Neural cell (in vitro differentiated cells): ENCODE measurements around the gene KATNIP. TPM values are rescaled to one million over a fixed set of nuclear protein-coding genes. Genes with fewer than 3 reads are reported as not detected.

ENCODE experiments used
- H2AFZ ChIP-seq: fragments of 200-600, 300-800 bp; sonication (generic), shearing (Covaris generic); 2 replicates; pipeline ENCODE4 v1.6.0; 2014; ENCODE audit warnings: low read depth, mild to moderate bottlenecking, antibody characterized with exemption, low read length, moderate library complexity
- H3F3A ChIP-seq: fragments of 200-600 bp; shearing (Covaris generic); 2 replicates; pipeline ENCODE4 v1.6.1; 2016; ENCODE audit warnings: mild to moderate bottlenecking, moderate library complexity, mixed read lengths, antibody characterized with exemption, low read length; ENCODE audit not compliant: insufficient read depth, poor library complexity, severe bottlenecking
- H3K27ac ChIP-seq: fragments of 200-600, 300-800 bp; sonication (generic), shearing (Covaris generic); 2 replicates; pipeline ENCODE4 v1.5.1; 2014; ENCODE audit warnings: mild to moderate bottlenecking, low read length, moderate library complexity
- H3K27me3 ChIP-seq: fragments of 300-800, 200-600 bp; sonication (generic), shearing (Covaris generic); 2 replicates; pipeline ENCODE4 v1.6.0; 2014; ENCODE audit warnings: mild to moderate bottlenecking, low read depth, low read length, moderate library complexity; ENCODE audit not compliant: insufficient read depth
- H3K36me3 ChIP-seq: fragments of 300-800, 200-600 bp; sonication (generic), shearing (Covaris generic); 2 replicates; pipeline ENCODE4 v1.5.1; 2014; ENCODE audit warnings: mild to moderate bottlenecking, antibody characterized with exemption, low read length, moderate library complexity; ENCODE audit not compliant: insufficient read depth
- H3K4me2 ChIP-seq: fragments of 300-800, 200-600 bp; sonication (generic), shearing (Covaris generic); 2 replicates; pipeline ENCODE4 v1.6.0; 2014; ENCODE audit warnings: mild to moderate bottlenecking, low read length
- H3K4me3 ChIP-seq: fragments of 300-800, 200-600 bp; sonication (generic), shearing (Covaris generic); 2 replicates; pipeline ENCODE4 v1.5.1; 2014; ENCODE audit warnings: mild to moderate bottlenecking, low read length, moderate library complexity
- H3K79me2 ChIP-seq: fragments of 200-600 bp; shearing (Covaris generic); replicated peaks from 2 replicates; pipeline ENCODE4 v1.6.0; 2014; ENCODE audit warnings: mild to moderate bottlenecking, low read length, moderate library complexity; ENCODE audit not compliant: insufficient read depth
- H3K9ac ChIP-seq: fragments of 300-800, 200-600 bp; sonication (generic), shearing (Covaris generic); 2 replicates; pipeline ENCODE4 v1.6.1; 2016; ENCODE audit warnings: mild to moderate bottlenecking, low read length, mixed read lengths
- H3K9me2 ChIP-seq: fragments of 200-600 bp; shearing (Covaris generic); 2 replicates; pipeline ENCODE4 v1.6.1; 2016; ENCODE audit warnings: mild to moderate bottlenecking, low read length, mixed read lengths; ENCODE audit not compliant: insufficient read depth
- H3K9me3 ChIP-seq: fragments of 200-600, 300-800 bp; sonication (generic), shearing (Covaris generic); 2 replicates; pipeline ENCODE4 v1.6.1; 2016; ENCODE audit warnings: mild to moderate bottlenecking, mixed run types, low read length, moderate library complexity, mixed read lengths
- H4K20me1 ChIP-seq: fragments of 200-600 bp; shearing (Covaris generic); 2 replicates; pipeline ENCODE4 v1.6.1; 2016; ENCODE audit warnings: mild to moderate bottlenecking, mixed run types; ENCODE audit not compliant: insufficient read depth
- EP300 ChIP-seq: fragments of 450-650 bp; conservative IDR thresholded peaks from 2 replicates; pipeline ENCODE4 v1.6.1; 2014; ENCODE audit warnings: antibody characterized with exemption, mild to moderate bottlenecking, moderate library complexity; ENCODE audit not compliant: poor library complexity, severe bottlenecking
- EZH2 ChIP-seq: fragments of 200-600, 300-800 bp; shearing (Covaris generic), sonication (generic); IDR thresholded peaks from 2 replicates; pipeline ENCODE4 v1.6.1; 2014; ENCODE audit warnings: antibody characterized with exemption, low read length, borderline replicate concordance, mild to moderate bottlenecking; ENCODE audit not compliant: insufficient read depth, poor library complexity, severe bottlenecking
- MXI1 ChIP-seq: fragments of 450-650 bp; conservative IDR thresholded peaks from 2 replicates; pipeline ENCODE4 v1.6.1; 2014; ENCODE audit warnings: antibody characterized with exemption, mild to moderate bottlenecking; ENCODE audit not compliant: poor library complexity, severe bottlenecking
- POLR2AphosphoS5 ChIP-seq: IDR thresholded peaks from 2 replicates; pipeline ENCODE4 v1.6.1; 2012
- RAD21 ChIP-seq: fragments of 450-650 bp; conservative IDR thresholded peaks from 2 replicates; pipeline ENCODE4 v1.6.1; 2014; ENCODE audit warnings: antibody characterized with exemption, mild to moderate bottlenecking, moderate library complexity
- REST ChIP-seq: IDR thresholded peaks from 2 replicates; pipeline ENCODE4 v1.6.1; 2012; ENCODE audit warnings: borderline replicate concordance
- SMC3 ChIP-seq: fragments of 450-650 bp; conservative IDR thresholded peaks from 2 replicates; pipeline ENCODE4 v1.6.1; 2014; ENCODE audit warnings: antibody characterized with exemption, mild to moderate bottlenecking, moderate library complexity; ENCODE audit not compliant: poor library complexity
- TAF1 ChIP-seq: IDR thresholded peaks from 2 replicates; pipeline ENCODE4 v1.6.1; 2012; ENCODE audit warnings: low read depth
- polyA plus RNA-seq: library from polyadenylated mRNA; depleted of rRNA; stranded (reverse); fragments of >200 nt; gene quantifications from 2 replicates; pipeline ENCODE4 v1.2.3, GENCODE V29; 2014
- TF ChIP-seq, protein P1 (sequence below): fragments of 450-650 bp; IDR thresholded peaks from 2 replicates; pipeline ENCODE4 v1.5.1; 2014; ENCODE audit warnings: antibody characterized with exemption, mild to moderate bottlenecking, moderate library complexity; ENCODE audit not compliant: poor library complexity, severe bottlenecking

KATNIP gene
- polyA plus RNA-seq, 1 donor from 2014 or later: 6.4 TPM

GRCh38 chr16:27558434-27558833 is 8.5 kb downstream of the KATNIP start:
- Histone ChIP-seq H3K79me2 (no peaks in the 10 kb centered on the region), H3K4me2 (no peak overlapping the region), H3F3A (no peaks in the 10 kb centered on the region), H3K27me3 (no peaks in the 10 kb centered on the region), H2AFZ (no peak overlapping the region), H3K36me3 (no peaks in the 10 kb centered on the region), H3K27ac (no peak overlapping the region), H4K20me1 (no peaks in the 10 kb centered on the region), H3K9me3 (no peaks in the 10 kb centered on the region), H3K9ac (no peak overlapping the region), H3K9me2 (no peaks in the 10 kb centered on the region), H3K4me3 (no peak overlapping the region)
- TF ChIP-seq MXI1: no peak
- no peak for TF ChIP-seq EP300
- TF ChIP-seq SMC3: no peak
- TF ChIP-seq TAF1: no peak
- no peak for TF ChIP-seq RAD21
- no peak for TF ChIP-seq REST
- TF ChIP-seq, protein P1, sequence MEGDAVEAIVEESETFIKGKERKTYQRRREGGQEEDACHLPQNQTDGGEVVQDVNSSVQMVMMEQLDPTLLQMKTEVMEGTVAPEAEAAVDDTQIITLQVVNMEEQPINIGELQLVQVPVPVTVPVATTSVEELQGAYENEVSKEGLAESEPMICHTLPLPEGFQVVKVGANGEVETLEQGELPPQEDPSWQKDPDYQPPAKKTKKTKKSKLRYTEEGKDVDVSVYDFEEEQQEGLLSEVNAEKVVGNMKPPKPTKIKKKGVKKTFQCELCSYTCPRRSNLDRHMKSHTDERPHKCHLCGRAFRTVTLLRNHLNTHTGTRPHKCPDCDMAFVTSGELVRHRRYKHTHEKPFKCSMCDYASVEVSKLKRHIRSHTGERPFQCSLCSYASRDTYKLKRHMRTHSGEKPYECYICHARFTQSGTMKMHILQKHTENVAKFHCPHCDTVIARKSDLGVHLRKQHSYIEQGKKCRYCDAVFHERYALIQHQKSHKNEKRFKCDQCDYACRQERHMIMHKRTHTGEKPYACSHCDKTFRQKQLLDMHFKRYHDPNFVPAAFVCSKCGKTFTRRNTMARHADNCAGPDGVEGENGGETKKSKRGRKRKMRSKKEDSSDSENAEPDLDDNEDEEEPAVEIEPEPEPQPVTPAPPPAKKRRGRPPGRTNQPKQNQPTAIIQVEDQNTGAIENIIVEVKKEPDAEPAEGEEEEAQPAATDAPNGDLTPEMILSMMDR: no peak
- no peak for TF ChIP-seq EZH2
- no peak for TF ChIP-seq POLR2AphosphoS5

DNA sequence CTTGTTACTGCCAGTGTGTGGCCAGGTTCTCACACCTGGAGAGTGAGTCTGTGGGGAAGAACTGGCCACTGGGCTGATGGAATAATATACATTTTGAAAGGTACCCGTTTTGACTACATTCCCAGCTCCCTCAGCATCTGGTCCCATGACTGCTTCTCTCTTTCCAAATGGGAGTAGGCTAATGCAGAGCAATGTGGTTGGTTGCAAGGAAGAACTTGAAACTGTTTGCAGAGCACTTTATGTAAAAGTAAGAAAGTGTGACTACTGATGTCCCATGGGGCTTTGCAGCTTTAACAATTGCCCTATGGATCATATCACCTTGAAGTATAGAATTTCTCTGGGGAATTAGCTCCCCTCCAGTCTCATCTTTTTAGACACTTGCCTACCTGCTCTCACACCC is 9.0 kb downstream of the KATNIP start:
- no peak overlapping the region for H3K27ac ChIP-seq
- H2AFZ ChIP-seq: no peak overlapping the region
- H3K27me3 ChIP-seq: no peaks in the 10 kb centered on the region
- H3F3A ChIP-seq: no peaks in the 10 kb centered on the region
- no peaks in the 10 kb centered on the region for H3K9me3 ChIP-seq
- H4K20me1 ChIP-seq: no peaks in the 10 kb centered on the region
- TF ChIP-seq EP300 (no peak), REST (no peak), EZH2 (no peak), TAF1 (no peak), POLR2AphosphoS5 (no peak), RAD21 (no peak), SMC3 (no peak), MXI1 (no peak)
- TF ChIP-seq, protein P1: no peak
- no peak overlapping the region for H3K4me2 ChIP-seq
- H3K79me2 ChIP-seq: no peaks in the 10 kb centered on the region
- H3K4me3 ChIP-seq: no peak overlapping the region
- no peaks in the 10 kb centered on the region for H3K36me3 ChIP-seq
- no peaks in the 10 kb centered on the region for H3K9me2 ChIP-seq
- H3K9ac ChIP-seq: no peak overlapping the region
